Kidney epithelial cell (primary cell): Measurements from ENCODE around the gene METTL16. TPM values are rescaled to one million over a fixed set of nuclear protein-coding genes. Genes with fewer than 3 reads are reported as not detected.

Experiments used
- DNase-seq: peaks from one replicate; pipeline ENCODE4 v3.0.0-alpha.2; 2010; ENCODE audit warnings: low read depth
- H3K27me3 ChIP-seq: 2 replicates; pipeline ENCODE4 v1.6.0; 2011; ENCODE audit warnings: low read length; ENCODE audit not compliant: control insufficient read depth, insufficient read depth
- H3K36me3 ChIP-seq: 2 replicates; pipeline ENCODE4 v1.5.1; 2011; ENCODE audit warnings: low read length; ENCODE audit not compliant: control insufficient read depth, insufficient read depth
- H3K4me3 ChIP-seq: 2 replicates; pipeline ENCODE4 v1.5.1; 2011; ENCODE audit warnings: low read depth, mild to moderate bottlenecking, control low read depth, low read length
- total RNA-seq: library from RNA; depleted of rRNA; stranded (reverse); fragments of >200 nt; gene quantifications from 2 replicates; pipeline ENCODE4 v1.2.3, GENCODE V29; 2015
- TF ChIP-seq, protein P1 (sequence below): IDR thresholded peaks from 2 replicates; pipeline ENCODE4 v1.5.1; 2011; ENCODE audit warnings: mild to moderate bottlenecking, moderate library complexity, low read length, control low read depth, inconsistent platforms; ENCODE audit not compliant: insufficient read depth, poor library complexity, severe bottlenecking

Gene METTL16
- total RNA-seq, 1 donor from 2014 or later = 32.4 TPM

GRCh38 chr17:2402544-2402943 lies 109.1 kb downstream of the METTL16 start:
- no peak for DNase-seq
- Histone ChIP-seq H3K4me3 (peak overlapping the region; percentile 59), H3K36me3 (no peaks in the 10 kb centered on the region), H3K27me3 (no peaks in the 10 kb centered on the region)
- TF ChIP-seq, protein P1, sequence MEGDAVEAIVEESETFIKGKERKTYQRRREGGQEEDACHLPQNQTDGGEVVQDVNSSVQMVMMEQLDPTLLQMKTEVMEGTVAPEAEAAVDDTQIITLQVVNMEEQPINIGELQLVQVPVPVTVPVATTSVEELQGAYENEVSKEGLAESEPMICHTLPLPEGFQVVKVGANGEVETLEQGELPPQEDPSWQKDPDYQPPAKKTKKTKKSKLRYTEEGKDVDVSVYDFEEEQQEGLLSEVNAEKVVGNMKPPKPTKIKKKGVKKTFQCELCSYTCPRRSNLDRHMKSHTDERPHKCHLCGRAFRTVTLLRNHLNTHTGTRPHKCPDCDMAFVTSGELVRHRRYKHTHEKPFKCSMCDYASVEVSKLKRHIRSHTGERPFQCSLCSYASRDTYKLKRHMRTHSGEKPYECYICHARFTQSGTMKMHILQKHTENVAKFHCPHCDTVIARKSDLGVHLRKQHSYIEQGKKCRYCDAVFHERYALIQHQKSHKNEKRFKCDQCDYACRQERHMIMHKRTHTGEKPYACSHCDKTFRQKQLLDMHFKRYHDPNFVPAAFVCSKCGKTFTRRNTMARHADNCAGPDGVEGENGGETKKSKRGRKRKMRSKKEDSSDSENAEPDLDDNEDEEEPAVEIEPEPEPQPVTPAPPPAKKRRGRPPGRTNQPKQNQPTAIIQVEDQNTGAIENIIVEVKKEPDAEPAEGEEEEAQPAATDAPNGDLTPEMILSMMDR = no peak

DNA sequence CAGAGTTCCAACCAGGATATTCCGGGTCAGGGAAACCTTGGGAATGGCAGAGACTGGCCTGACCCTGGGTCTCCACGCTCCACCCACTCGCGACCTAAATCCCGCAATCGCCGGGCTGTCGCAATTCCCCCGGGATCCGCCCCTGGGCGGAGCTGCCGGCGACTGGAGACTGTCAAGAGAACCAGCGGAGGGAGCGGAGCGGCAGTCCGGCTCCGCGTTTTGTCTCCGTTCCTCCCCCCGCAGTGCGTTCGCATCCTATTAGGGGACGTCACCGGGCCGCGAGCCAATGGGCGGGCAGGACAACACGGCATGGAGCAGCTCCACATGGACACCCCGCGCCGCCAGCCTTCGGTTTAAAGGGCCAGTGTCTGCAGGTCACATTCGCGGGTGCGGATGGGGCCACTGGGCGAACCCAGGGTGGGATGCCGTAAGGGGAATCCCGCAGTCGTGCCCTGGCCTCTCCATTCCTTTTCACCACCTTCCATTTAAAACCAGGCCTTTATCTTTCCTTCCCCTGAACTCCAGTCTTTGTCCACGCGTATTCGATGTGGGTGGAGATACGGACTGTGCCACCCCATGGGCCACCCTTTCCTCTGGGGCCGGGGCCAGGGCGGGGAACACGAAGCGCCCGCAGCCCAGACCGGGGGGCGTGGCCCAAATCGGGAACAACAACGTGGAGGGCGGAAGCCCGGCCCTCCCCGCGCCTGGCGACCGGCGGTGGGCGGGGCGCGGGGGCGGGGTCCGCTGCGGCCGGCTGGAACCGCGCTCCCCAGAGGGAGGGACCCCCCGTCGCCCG lies 110.1 kb downstream of the METTL16 start:
- TF ChIP-seq, protein P1 = no peak
- Histone ChIP-seq H3K36me3 (no peaks in the 10 kb centered on the region), H3K27me3 (no peaks in the 10 kb centered on the region), H3K4me3 (peak overlapping the region; percentile 87)
- DNase-seq = peak; percentile 94

- H3K4me3 ChIP-seq = peak within 1 kb of the TSS; percentile 87
- no peaks in the 10 kb centered on the region for H3K27me3 ChIP-seq
- no peaks in the 10 kb centered on the region for H3K36me3 ChIP-seq
- TF ChIP-seq, protein P1 = no peak
- DNase-seq = no peak
Observed at GRCh38 chr17:2400877-2401425, 110.7 kb downstream of the METTL16 start, which contains the start of gene MNT. MNT (minus strand) TSS chr17:2401060; CDS start chr17:2400712, 348 bp downstream.

GRCh38 chr17:2400474-2400866 lies 111.2 kb downstream of the METTL16 start:
- H3K27me3 ChIP-seq = no peaks in the 10 kb centered on the region
- no peaks in the 10 kb centered on the region for H3K36me3 ChIP-seq
- peak overlapping the region; percentile 87 for H3K4me3 ChIP-seq
- TF ChIP-seq, protein P1 = no peak
- no peak for DNase-seq

DNA sequence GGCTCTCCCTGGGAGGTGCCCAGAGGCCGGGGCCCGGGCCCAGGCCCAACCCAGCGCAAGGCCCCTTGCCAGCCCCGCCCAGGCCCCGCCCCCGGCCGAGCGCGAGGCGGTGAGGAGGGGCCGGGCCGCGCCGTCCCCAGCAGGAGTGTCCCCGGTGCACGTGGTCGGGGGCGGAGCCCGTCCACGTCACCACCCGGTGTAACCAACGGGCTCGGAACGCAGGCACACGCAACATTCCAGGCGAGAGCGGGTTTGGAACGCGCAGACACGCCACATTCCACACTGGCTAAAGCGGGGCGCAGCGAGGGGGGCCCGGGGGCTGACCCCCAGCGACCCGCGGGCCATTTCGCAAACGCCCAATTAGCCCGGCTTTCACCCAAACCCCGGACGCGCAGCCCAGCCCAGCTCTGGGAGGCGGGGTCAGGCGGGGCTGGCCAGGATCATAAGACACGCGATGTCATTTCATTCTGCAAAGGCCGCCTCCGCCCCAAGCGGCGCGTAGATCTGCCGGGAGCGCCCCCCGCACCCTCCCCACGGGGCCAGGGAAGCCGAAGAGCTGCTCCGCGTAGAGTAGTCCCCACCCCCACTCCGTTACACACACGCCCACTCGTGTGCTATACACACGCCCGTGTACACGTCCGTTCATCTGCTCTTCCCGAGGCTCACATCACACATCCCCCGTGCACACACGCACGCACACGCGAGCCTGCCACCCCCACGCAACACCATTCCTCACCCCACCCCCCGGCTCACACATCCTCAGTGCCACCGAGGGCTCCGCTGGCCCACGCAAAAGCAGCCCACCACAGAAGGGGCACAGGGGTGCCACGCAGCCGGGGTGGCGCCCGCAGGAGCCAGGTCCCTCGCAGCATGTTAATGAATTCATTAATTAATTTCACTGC lies 111.9 kb downstream of the METTL16 start:
- TF ChIP-seq, protein P1 = no peak
- no peaks in the 10 kb centered on the region for H3K27me3 ChIP-seq
- H3K36me3 ChIP-seq = no peaks in the 10 kb centered on the region
- DNase-seq = no peak
- peak overlapping the region; percentile 87 for H3K4me3 ChIP-seq
